ENCODE measurements around the gene PLPPR2. TPM values are rescaled to one million over a fixed set of nuclear protein-coding genes. Genes with fewer than 3 reads are reported as not detected.
"Not testable (repeated sequence)": the region's sequence is repeated elsewhere in the genome, so short reads cannot be mapped to it uniquely, and the experiment has no call there.

PLPPR2 gene, protein sequence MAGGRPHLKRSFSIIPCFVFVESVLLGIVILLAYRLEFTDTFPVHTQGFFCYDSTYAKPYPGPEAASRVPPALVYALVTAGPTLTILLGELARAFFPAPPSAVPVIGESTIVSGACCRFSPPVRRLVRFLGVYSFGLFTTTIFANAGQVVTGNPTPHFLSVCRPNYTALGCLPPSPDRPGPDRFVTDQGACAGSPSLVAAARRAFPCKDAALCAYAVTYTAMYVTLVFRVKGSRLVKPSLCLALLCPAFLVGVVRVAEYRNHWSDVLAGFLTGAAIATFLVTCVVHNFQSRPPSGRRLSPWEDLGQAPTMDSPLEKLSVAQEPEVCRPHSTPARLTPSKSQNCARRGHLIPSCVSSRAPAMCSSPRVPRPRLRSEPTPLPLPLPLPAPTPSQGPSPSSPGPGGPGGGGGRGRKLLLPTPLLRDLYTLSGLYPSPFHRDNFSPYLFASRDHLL
- 12.7 TPM for polyA plus RNA-seq (ENCODE audit: insufficient read length)

GRCh38 chr19:11355160-11356073 lies at the start of gene PLPPR2:
Gene PLPPR2, plus strand, starts transcription at chr19:11355432. Its CDS starts 2,242 bp downstream, at chr19:11357674.
- peak; percentile 91 for DNase-seq

GRCh38 chr19:11306337-11306736 lies 48.9 kb upstream of the PLPPR2 start:
- DNase-seq: no peak

DNA sequence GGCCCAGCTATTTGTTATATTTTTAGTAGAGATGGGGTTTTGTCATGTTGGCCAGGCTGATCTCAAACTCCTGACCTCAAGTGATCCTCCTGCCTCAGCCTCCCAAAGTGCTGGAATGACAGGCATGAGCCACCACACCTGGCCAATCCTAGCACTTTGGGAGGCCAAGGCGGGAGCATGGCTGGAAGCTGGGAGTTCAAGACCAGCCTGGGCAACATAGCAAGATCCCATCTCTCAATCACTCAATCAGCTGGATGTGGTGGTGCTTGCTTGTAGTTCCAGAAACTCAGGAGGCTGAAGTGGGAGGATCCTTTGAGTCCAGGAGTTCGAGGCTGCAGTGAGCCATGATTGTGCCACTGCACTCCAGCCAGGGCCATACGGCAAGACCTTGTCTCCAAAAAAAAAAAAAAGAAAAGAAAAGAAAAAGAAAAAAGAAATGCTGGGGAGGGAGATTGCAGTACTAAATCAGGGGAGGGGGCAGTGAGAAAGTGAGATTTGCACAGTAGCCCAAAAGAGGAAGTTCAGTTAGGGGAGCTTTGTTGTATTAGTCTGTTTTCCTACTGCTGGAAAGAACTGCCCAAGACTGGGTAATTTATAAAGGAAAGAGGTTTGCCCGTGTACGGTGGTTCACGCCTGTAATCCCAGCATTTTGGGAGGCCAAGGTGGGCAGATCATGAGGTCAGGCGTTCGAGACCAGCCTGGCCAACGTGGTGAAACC lies 34.8 kb upstream of the PLPPR2 start:
- DNase-seq: not testable (repeated sequence)

DNA sequence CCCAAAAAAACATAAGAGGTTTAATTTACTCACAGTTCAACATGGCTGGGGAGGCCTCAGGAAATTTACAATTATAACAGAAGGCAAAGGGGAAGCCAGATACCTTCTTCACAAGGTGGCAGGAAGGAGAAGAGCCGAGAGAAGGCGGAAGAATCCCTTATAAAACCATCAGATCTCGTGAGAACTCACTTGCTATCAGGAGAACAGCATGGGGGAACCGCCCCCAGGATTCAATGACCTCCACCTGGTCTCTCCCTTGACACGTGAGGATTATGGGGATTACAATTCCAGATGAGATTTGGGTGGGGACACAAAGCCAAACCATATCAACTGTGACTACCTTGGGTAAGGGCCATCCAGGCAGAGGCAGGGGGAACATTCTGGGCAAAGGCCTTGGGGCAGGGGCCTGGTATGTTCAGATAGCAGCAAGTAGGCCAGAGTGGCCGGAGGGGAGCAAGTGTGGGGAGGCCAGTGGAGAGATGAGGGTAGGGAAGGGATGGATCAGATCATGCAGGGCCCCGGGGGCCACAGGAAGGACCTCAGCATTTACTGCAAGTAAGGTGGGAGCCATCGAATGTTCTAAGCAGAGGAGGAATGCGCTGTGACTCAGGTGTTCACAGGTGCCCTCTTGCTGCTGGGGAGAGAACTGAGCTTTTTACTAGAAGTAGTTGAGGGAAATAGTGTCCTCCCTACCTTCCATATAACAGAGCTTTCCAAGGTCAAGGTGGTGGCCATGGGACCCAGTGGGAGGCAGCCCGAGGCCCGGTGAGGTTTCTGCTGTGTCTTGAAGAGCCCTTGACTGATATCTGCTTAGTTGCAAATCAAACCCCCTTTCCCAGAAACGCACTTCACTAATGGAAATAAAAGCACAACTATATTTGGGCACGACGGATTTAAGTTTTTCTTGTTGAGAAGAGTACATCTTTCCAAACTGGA lies 33.8 kb upstream of the PLPPR2 start:
- no peak for DNase-seq

GRCh38 chr19:11322269-11323024 lies 32.8 kb upstream of the PLPPR2 start:
- DNase-seq: no peak

DNA sequence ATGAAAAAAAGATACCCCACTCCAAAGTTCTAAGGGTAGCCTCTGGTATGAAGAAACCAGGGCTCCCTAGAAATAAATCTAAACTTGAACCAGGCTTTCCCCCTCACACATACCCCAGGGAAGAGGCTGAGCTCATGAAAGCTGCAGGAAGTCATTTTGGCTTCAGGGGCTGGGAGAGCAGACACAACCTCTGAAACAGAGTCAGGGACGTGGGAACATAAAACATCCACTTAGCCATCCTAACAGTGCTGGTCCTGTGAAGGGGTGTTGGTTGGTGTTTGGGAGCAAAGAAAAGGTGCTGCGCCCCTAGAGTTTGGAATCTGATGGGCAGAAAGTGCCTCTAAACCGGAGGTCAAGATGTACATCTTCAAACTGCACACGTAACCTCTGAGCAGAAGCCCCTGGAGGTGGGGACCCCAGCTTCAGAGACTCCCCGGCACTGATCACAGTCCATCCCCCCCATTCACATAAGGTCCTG lies 31.6 kb upstream of the PLPPR2 start:
- DNase-seq: no peak

DNA sequence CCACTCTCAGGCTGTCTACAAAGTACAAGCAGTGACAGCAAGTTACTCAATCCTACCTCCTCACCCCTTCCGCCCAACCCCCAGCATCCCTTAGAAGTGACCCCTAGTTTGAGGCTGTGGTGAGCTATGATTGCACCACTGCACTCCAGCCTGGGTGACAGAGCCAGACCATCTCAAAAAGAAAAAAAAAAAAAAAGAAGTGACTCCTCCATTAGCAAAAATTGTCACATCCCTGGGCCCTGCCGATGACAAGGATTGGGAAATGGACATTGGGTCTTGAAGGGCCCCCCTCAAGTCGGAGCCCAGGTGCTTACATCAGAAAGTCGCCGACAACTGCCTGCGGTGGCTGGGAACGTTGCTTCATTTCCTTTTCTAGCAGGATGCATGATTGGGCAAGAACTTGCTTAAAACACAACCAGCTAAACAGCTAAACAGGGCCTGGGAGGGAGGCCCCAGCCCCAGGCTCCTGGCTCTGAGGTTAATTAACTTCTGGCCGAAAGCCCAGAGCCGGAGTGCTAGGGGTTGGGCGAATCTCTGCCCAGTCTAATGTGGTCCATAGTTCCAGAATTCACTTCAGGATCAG lies 31.1 kb upstream of the PLPPR2 start:
- peak; percentile 64 for DNase-seq

- DNase-seq: no peak
These were observed 30.4 kb upstream of the PLPPR2 start for GRCh38 chr19:11324748-11325389.

DNA sequence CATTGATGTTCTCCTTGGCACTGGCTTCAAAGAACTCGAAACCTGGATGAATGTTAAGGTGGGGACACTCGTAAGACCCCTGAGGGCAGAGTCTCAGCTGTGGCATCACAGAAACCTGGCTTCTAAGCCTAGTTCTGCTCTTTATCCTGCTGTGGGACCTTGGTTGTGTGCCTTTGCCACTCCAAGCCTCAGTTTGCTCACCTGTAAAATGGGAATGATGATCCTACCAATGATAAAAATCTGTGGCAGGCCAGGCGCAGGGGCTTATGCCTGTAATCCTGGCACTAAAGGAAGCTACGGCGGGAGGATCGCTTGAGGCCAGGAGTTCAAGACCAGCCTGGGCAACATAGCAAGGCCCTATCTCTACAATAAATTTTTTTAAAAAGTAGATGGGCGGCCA lies 29.7 kb upstream of the PLPPR2 start:
- no peak for DNase-seq

- no peak for DNase-seq
These were observed 25.1 kb upstream of the PLPPR2 start for GRCh38 chr19:11330127-11330526.

DNA sequence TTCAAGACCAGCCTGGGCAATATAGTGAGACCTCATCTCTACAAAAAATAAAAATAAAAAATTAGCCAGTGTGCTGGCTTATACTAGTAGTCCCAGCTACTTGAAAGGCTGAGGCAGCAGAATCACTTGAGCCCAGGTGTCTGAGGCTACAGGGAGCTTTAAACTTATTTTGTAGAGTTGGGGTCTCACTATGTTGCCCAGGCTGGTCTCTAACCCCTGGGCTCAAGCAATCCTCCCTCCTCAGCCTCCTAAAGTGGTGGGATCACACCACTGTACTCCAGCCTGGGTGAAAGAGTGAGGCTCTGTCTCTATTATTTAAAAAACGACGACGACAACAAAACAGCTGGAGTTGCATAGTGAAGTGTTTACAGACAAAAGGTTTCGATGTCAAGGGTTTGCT lies 23.7 kb upstream of the PLPPR2 start:
- no peak for DNase-seq

GRCh38 chr19:11332822-11333221 lies 22.4 kb upstream of the PLPPR2 start:
- DNase-seq: no peak

GRCh38 chr19:11333838-11334237 lies 21.4 kb upstream of the PLPPR2 start:
- DNase-seq: not testable (repeated sequence)

GRCh38 chr19:11335449-11336146 lies 19.6 kb upstream of the PLPPR2 start:
- DNase-seq: no peak

DNA sequence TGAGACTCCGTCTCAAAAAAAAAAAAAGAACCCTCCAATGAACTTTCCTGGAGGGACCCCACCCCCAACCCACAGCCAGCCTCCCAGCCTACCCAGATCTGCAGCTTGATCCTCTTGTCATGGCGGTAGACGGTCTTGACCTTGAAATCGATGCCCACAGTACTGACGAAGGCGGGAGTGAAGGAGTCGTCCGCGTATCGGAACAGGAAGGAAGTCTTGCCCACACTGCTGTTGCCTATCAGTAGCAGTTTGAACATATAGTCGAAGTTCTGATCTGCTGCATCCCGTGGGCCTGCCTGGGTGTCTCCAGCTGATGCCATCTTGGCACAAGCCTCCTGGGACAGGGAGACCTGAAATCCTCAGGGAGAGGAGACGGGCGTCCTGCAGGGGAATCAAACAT lies 18.2 kb upstream of the PLPPR2 start:
- no peak for DNase-seq

DNA sequence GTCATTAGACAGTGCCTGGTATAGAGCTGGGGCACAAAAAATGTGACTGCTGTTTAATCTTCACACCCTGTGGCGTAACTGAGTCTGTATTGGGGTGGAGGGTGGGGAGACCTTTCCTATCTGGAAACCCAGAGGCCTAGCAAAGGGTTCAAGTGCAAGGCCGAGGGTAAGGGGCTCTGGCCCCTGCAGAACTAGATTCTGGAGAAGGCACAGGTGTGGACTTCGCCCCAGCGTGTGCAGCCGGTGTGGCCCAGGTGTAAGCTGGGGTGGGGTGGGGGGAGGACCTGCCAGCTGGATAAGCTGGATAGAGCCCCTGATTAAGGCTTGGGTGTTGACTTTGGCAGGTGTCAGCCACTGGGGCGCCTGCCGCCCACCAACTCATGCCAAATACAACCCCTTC lies 17.1 kb upstream of the PLPPR2 start:
- no peak for DNase-seq

GRCh38 chr19:11338569-11339253 lies 16.5 kb upstream of the PLPPR2 start:
- DNase-seq: no peak

Data from hindlimb muscle (tissue), 1 donor.